Transverse colon (tissue), 4 donors: Measurements from ENCODE around the gene HELZ.

Experiments
- POLR2A ChIP-seq: fragments of 450-650 bp; IDR thresholded peaks from one replicate; pipeline ENCODE4 v1.6.1; 2016; ENCODE audit warnings: antibody characterized with exemption, mild to moderate bottlenecking, moderate library complexity
- POLR2AphosphoS5 ChIP-seq, 3 donors: sonication (generic); formaldehyde crosslinking; IDR thresholded peaks; one replicate each; pipeline ENCODE4 v1.6.1; 2016; ENCODE audit warnings: antibody characterized with exemption in 3 of 3
- TF ChIP-seq, protein P1 (sequence below), 5 experiments: fragments of 200-600 bp in 3 of 5; fragments of 450-650 bp in 2 of 5; sonication (generic) in 3 of 5; IDR thresholded peaks; 1 replicate in 2 of 5; 2 replicates in 3 of 5; pipeline ENCODE4 v1.5.1; 2016 to 2017; ENCODE audit warnings: antibody characterized with exemption in 5 of 5, inconsistent platforms in 3 of 5, mild to moderate bottlenecking in 2 of 5, moderate library complexity in 1 of 5

DNA sequence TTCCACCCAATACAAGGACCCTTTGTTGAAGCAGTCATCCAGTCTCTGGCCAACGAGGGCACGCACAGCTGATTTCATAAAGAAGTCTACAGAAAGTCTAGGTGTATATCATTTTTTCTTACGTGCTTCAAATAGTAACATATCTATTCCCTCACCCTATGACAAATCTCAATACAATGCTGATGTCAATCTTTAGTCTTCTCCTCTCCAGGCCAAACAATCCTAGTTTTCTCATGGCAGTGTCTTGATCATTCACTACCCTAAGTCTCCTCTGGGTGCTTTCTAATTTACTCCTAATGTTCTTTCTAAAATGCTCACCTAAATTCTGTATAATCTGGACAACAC is 108.0 kb downstream of the HELZ start:
- TF ChIP-seq, protein P1, sequence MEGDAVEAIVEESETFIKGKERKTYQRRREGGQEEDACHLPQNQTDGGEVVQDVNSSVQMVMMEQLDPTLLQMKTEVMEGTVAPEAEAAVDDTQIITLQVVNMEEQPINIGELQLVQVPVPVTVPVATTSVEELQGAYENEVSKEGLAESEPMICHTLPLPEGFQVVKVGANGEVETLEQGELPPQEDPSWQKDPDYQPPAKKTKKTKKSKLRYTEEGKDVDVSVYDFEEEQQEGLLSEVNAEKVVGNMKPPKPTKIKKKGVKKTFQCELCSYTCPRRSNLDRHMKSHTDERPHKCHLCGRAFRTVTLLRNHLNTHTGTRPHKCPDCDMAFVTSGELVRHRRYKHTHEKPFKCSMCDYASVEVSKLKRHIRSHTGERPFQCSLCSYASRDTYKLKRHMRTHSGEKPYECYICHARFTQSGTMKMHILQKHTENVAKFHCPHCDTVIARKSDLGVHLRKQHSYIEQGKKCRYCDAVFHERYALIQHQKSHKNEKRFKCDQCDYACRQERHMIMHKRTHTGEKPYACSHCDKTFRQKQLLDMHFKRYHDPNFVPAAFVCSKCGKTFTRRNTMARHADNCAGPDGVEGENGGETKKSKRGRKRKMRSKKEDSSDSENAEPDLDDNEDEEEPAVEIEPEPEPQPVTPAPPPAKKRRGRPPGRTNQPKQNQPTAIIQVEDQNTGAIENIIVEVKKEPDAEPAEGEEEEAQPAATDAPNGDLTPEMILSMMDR (IDR thresholded peaks at IDR 0.05): no peak
- TF ChIP-seq POLR2AphosphoS5 (IDR thresholded peaks at IDR 0.05) (no peak), POLR2A (no peak)
